SKM-1 treated with dmso at 0.1 percent for 144 hours (cell line): ENCODE measurements around the gene BCKDHB.

Source experiments
- DNase-seq: peaks from one replicate; lab custom pipeline; 2025; ENCODE audit not compliant: unreplicated experiment; lab: John Stamatoyannopoulos, UW

The BCKDHB gene

DNA sequence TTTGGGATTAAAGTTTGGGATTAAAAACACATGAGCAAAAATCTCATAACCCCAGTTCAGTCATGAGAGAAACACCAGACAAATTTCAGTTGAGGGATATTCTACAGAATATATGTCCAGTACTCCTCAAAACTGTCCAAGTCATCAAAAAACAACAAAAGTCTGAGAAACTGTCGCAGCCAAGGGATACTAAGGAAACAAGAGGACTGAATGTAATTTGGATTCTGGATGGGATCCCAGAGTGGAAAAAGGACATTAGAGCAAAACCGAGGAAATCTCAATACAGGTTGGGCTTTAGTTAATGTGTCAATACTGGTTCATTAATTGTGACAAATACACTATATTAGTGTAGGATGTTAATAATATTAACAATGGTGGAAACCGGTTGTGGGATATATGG lies 219.3 kb downstream of the BCKDHB start:
- DNase-seq, result no peak

DNA sequence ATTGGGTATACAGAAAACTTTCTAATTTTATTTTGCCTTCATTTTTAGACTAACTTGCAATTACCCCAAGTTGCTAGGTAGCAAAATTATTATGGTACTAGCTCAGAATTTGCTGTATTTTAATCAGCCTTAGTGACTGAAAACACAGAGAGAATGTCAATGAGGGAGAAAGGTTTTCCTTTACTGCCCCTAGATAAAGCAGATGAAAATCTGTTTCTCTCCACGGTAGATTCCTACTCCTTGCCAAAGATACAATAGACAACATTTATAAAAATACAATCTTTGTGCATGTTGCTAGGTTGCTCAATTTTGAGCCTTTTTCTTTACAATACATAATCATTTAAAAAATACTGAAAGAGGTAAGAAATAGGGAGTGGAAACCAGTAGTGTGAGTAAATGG lies 222.2 kb downstream of the BCKDHB start:
- DNase-seq, result no peak

DNA sequence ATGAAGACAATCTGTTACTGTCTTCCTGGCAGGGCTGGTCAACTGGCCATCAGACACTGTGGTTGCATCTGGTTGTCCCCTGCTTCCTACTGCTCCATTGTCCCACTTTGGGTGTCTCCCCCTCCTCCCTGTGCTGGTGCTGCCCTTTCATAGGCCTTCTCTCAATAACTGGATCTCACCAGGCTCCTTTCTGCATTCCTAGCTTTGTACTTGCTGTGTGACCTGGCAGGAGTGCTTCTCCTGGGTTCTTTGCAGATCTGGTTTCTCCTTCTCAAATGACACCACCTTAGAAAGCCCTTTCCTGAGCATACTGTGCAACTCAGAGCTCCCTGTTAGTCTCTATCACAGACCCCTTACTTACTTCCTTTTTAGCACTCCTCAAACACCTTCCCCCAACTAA lies 223.0 kb downstream of the BCKDHB start:
- no peak for DNase-seq

DNA sequence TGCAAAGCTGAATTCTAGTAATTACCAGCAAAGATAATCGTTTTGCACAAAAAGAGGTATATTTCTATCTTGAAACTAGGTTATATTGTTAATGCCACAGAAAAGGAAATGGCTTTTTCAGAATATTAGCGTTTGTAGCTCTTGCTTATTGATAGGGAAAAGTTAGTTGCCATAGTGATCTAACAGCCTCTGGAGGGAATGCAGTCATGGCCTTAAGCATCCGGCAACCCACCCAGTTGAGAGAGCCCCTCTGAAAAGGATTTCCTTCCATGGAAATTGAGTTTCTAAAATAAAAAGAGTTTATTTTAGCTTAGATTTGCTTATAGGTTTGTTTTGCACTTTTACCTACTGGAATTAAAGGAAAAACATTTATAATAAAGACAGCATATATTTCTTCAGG lies 224.5 kb downstream of the BCKDHB start:
- DNase-seq, result no peak

DNA sequence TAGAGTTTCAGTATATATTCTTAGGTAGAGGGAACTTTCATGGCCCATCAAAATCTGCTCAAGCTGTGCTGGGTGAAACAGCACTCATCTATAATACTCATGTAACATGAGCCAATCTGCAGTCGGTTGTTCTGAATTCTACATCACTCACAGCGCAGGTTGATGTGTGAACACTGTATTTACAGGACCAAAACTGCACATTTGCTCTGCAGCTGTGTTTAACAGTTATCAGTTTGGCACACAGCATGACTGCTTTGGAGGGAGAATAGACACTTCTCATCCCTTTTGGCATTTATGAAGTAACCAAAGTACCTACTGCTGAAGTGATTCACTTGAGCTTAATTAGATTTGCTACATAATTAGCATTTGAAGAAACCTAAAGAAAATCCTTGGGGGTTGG lies 225.1 kb downstream of the BCKDHB start:
- DNase-seq, result no peak

DNA sequence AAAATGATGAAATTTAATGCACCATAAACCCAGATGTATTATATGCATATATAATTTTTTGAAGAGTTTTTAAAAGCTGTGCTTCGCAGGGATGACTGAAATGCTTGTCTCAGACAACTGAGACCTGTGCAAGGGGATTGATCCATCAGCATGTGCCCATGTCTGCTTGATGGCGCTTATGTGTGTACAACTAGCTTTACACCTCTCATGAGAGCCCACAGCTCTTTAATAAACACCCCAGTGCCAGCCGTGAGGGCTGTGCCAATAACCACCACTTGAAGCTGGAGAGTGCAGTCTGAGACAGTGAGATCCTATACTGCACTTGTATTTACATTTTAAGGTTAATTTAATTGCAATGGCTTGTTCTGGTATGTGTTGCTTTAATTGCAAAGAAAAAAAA lies 225.5 kb downstream of the BCKDHB start:
- DNase-seq, result no peak

DNA sequence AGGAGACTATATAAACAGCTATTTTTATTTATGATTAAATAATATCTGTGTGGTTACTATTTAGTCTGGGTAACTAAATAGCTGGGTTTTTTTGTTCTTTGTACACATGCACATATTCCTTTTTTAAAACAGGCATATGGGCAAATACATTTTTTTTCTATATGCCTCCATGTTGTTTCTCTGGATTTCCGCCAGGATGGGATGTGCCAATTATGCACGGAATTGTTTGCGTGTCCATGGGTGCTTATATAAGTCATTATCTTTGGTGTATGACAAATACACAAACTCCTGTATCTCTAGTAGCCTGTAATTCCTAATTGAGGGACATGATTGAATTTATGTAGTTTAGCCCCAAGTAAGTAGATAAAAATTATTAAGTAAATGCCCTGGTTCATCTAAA lies 226.9 kb downstream of the BCKDHB start:
- DNase-seq, result no peak

DNA sequence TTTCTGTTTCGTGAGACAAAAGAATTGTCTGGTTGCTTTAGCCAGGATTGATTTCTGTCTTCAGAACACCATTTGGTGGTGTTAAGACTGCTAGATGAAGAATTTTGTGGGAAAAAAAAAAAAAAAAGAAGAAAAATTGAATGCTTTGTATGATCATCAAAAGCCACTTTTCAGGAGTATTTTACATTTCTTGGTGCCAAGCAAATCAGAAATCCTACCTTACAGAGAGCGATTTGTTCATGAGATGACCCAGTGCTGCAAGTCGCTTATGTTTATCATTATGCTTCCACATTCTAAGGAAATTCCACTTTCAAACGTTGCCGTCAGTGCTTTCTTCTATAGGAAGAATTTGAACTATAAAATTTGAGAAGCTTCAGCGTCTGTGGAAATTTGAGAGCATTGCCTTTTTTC lies 228.7 kb downstream of the BCKDHB start:
- no peak for DNase-seq

DNA sequence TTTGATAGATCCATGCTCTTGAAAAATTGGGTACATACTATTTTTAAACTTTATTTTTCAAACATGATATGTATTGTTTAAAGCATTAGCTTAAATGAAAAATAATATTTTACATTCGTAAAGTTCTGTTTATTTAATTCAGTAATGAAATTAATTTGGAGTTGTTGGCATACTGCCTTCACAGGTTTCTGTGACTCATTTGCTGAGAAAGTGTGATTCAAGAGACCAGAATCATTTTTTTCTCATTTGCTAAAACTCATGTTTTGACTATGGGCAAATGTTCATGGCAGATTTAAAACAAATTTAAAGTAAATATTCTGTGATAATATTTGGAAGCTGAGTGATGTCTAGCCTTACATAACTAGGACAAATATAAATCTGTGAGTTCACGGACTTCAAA lies 230.4 kb downstream of the BCKDHB start:
- no peak for DNase-seq

DNA sequence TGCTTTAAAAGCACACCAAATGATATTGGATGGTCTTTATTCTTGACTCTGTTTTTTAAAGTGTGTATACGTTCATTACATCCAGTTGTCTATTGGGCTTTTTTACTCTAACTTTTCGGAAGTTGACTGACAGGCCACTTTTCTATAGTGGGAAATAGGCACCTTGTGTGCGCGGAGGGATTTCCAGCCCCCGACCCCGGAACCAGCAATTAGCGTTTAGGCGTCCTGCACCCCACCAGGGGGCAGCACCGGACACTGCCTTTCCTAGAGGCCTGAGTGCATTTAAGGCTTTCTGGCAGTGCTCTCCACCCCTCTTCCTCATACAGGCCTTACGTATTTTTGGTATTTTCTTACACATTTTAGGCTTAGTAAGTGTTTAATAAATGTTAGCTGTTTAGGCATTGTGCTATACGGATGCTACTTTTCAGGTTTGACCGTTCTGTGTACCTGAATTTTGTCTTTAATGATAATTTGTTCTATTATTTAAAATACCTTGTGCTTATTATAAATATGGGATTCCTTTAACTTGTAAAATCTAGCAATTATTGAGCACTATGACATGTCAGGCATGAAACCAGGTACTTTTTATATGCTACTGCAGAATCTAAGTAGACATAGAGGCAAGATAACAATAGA lies 231.8 kb downstream of the BCKDHB start:
- DNase-seq, result peak; percentile 19

DNA sequence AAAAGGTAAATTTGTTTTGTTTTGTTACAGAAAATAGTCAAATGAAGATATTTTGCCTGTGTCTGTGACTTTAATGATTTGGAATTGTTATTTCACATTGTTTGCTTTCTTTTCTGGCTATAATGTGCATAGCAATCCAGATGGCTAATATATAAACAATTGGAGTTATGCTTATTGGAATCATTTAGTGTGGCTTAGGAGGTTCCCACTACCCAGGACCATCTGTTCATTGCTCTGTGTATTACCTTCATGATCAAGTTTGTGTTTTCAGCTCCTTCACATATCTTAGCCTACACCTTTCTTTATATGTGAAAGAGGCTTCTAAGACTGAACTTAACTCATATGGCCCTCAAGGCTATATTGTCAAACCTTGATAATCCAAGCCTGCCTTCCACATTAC lies 232.9 kb downstream of the BCKDHB start:
- no peak for DNase-seq

DNA sequence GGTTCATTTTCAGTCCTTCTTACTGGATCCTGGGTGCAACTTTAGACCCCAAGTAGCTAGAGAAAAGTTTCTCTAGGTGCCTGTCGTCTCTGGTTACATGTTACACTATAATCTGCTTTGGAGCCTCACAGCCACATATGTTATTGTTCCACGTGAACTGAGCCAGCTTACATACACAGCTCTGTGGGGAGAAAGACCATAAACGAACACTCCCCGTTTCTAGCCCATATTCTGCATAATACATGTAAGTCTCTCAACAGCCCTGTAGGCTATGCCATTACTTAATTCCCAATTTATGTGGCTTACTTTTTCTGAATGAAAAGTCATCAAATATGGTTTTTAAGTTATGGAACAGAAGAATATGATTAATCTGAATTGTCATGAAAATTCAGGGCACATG lies 233.8 kb downstream of the BCKDHB start:
- DNase-seq, result no peak

DNA sequence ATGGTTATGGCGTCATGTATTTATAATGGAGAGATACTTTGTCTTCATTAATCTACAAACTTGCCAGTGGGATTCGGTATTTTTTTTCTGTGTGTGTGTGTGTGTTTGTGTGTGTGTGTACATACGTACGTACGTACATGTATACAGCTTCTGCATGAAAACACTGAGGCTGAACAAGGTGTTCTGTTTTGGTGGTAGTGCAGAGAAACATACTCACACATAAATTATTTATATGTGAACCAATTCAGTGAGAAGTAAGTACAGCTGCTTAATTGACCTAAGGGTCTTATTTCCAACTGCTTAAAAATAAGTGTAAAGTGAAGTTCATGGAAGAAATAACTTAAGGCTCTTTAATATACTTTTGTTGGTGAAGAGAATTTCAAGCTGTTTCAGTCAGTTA lies 234.2 kb downstream of the BCKDHB start:
- DNase-seq, result no peak

DNA sequence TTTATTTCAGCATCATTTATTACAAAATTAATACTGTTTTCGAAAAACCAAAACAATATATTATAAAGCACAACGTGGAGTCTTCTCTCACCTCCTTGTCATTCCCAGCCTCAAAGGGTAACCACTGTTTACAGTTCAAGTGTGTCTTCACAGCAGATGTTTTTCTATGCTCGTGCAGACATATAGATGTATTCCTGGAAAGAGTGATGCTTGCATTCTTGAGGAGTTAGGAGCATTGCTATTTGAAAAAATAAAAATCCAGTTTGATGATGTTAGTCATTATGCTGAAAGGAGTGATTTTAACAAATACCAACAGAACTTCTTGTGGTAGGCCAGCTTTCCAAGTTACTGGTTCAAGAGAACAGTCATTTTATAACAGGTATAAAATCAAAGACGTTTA lies 234.9 kb downstream of the BCKDHB start:
- no peak for DNase-seq

DNA sequence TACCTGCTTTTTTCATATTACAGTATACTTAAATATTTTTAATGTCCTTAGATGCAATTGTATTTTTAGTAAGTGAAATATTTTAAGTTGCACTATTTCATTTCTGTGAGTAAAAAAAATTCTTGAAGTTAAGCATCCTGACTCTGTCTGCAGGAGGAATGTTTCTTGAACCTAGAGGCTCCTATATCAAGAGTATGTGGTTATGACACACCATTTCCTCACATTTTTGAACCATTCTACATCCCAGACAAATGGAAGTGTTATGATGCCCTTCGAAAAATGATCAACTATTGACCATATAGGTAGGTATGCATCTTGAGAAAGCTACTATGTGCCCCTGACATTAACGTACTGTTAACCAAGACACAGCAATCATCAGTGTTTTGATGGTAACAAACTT lies 237.0 kb downstream of the BCKDHB start:
- DNase-seq, result no peak

DNA sequence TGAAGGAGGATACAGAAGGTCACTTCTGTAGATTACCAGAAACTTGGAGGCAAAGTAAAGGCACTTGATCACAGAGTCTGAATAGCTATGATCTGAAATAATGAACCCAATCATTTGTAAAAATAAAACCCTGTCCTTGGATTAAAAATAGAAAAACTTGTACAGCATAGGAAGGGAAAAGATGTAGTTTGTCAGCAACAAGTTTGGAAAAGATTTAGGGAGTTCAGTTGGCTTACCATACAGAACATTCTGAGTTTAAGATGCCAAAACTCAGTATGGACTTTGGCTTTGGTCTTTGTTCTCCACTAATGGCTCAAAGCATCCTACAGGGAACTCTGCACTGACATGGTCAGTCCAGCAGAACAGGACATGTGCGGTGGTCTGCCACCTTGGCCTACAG lies 240.6 kb downstream of the BCKDHB start:
- DNase-seq, result no peak

DNA sequence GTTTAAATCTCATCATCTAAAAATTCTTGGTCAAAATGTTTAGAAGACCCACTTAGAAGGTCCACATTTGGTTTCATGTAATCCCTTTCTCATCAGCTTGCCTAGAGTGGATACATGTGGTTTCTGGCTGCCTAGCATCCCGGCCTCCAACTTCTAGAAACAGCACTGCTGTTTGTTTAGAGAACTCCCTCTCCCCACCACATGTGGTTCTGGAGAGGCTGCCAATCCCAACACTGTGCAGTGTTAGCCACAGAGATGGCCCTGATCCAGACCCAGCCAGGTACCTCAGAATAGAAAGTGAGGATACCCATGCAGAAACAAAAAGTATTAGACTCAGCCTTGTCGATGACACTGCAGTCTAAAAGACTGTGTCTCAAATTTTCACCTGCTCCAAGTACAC lies 241.8 kb downstream of the BCKDHB start:
- DNase-seq, result no peak

DNA sequence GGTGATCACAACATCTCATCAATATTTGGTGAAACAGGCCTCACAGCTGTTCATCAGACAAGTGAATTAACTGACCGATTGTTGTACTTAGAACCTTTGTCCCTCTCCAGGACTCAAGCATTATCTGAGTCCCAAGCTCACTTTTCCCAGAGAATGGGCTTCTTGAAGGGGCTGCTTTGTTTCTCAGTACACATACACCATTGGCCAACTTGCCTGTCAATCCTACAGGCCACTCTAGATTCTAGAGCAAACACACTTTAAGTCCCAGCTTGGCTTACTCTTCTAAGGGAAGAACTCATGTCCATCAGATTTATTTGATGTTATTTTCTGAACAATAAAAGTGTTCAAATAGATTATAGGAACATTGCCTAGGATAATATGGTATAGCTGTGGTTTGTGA lies 249.5 kb downstream of the BCKDHB start:
- DNase-seq, result no peak

DNA sequence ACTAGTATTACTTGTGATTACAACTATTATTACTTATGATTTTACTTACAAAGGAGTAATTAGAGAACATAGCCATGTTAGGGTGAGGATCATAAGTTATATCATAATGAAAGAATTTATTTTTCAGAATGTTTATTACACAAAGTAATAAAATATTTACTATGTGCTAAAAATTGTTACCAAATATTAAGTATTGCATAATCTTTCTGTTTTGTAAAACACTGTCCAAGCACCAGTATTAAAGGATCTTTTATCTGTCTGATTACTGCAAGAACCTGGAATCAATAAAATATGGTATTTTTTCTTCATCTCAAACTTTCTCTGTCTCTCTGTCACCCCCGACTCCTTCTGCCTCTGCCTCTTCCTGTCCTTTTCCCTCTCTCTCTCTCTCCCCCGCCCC lies 250.1 kb downstream of the BCKDHB start:
- no peak for DNase-seq

DNA sequence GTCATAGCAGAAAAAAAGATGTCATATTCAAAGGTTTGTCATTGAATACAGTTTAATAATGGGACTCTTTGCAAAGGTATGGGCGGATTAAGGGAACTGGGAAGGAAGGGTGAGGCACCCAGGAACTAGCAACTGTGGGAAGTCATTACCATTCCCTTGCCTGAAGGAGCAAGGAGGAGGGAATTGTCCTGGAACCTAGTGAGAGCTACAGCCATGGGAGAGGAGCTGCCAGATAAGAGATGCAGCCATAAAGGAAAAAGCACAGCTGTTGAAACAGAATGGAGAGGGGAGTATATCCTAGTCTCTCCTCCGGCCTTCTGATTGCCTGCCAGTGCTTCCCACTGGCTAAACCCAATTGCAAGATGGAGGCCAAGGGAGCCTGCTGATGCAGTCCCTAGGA lies 250.6 kb downstream of the BCKDHB start:
- no peak for DNase-seq

DNA sequence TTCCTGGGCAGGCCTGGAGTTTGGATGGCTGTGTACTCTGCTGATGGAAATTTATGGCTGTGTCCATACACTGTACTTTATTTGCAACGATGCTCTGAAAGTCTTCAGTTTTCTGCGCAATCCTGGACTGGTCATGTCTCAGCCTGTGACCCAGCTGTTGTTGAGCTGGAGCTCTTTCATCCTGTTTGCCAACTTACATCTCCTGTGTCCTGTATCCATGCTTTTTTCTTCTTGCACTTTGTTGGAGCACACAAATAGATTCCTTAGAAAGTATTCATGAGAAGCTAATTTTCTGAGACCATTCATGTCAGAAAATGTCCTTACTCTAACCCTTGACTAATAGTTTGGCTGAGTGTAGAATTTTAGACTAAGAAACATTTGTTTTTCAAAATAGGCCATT lies 251.2 kb downstream of the BCKDHB start:
- no peak for DNase-seq

DNA sequence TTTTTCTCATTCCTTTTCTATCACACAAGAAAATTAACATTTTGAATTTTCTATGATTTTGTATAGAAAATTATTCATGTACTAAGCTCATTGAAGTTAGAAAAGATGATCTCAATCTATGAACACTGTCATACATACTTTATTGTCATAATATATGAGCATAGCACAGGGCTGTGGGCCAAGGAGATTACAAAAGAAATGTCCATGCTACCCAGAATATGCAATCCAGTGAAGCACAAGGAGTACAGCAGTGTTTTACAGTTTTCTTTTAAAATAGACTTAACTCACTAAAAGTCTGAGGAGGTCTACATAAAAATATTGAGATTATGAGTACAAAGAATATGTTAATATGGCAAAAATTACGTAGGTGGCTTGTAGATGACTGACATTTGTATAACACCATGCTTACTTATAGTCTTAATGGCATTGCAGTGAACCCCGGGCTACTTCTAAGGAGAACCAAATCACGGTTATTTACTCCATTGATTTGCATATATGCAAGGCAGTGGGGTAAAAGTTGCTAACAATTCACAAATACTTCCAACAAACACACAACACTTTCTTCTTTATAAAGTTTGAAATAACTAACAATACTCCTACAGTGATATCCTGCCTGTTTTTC lies 257.1 kb downstream of the BCKDHB start:
- no peak for DNase-seq

DNA sequence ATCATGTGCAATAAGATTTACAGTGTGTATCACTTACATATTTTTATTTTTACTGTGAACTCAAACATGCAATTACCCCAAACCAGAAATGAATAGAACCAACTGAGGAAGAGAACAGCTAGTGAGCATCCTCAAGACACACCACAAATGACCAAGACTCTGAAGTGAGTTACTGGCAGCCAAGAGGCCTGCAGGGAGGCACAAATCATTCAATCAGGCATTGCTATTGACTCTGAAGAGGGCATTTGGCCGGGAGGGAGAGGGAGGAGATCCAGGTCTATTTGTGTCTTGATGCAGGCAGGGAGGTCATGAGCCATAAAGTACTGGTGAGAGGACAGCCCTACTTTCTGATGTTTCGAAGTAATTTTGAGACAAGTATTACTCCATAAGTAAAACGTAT lies 257.7 kb downstream of the BCKDHB start:
- DNase-seq, result no peak
